KMS-11 (cell line): ENCODE results near the gene ITIH4.

Experiments
- H2AFZ ChIP-seq: fragments of 200-600 bp; sonication (generic); 2 replicates; pipeline ENCODE4 v1.6.1; 2016; ENCODE audit warnings: antibody characterized with exemption, mixed run types, low read depth
- H3K27ac ChIP-seq: fragments of 200-600 bp; sonication (generic); 2 replicates; pipeline ENCODE4 v1.6.1; 2016; ENCODE audit warnings: mild to moderate bottlenecking, mixed run types
- H3K27me3 ChIP-seq: fragments of 200-600 bp; sonication (generic); 2 replicates; pipeline ENCODE4 v1.6.1; 2017; ENCODE audit warnings: mild to moderate bottlenecking, low read depth, mixed run types, moderate library complexity; ENCODE audit not compliant: insufficient read depth
- H3K36me3 ChIP-seq: fragments of 200-600 bp; sonication (generic); 2 replicates; pipeline ENCODE4 v1.6.1; 2017; ENCODE audit warnings: mild to moderate bottlenecking, mixed run types; ENCODE audit not compliant: insufficient read depth
- H3K4me1 ChIP-seq: fragments of 200-600 bp; sonication (generic); 2 replicates; pipeline ENCODE4 v1.6.1; 2016; ENCODE audit warnings: mild to moderate bottlenecking, low read depth, mixed run types; ENCODE audit not compliant: poor library complexity, severe bottlenecking
- H3K4me2 ChIP-seq: fragments of 200-600 bp; sonication (generic); 2 replicates; pipeline ENCODE4 v1.7.0; 2016; ENCODE audit warnings: mild to moderate bottlenecking, mixed run types
- H3K4me3 ChIP-seq: fragments of 200-600 bp; sonication (generic); IDR thresholded peaks from 2 replicates; pipeline ENCODE4 v1.6.1; 2017; ENCODE audit warnings: low read depth, low read length, mixed read lengths; ENCODE audit not compliant: insufficient read depth
- H3K79me2 ChIP-seq: fragments of 200-600 bp; sonication (generic); 2 replicates; pipeline ENCODE4 v1.6.1; 2016; ENCODE audit warnings: low read depth, mixed run types; ENCODE audit not compliant: insufficient read depth
- H3K9ac ChIP-seq: fragments of 200-600 bp; sonication (generic); 2 replicates; pipeline ENCODE4 v1.6.1; 2016; ENCODE audit warnings: mild to moderate bottlenecking, mixed run types
- H4K20me1 ChIP-seq: fragments of 200-600 bp; sonication (generic); 2 replicates; pipeline ENCODE4 v1.6.1; 2016; ENCODE audit warnings: mild to moderate bottlenecking, mixed run types; ENCODE audit not compliant: insufficient read depth
- TF ChIP-seq, protein P1 (sequence below): fragments of 200-600 bp; sonication (generic); conservative IDR thresholded peaks from 2 replicates; pipeline ENCODE4 v1.6.1; 2017; ENCODE audit warnings: low read depth, mild to moderate bottlenecking, antibody characterized with exemption, low read length, moderate library complexity, mixed read lengths

The ITIH4 gene

DNA sequence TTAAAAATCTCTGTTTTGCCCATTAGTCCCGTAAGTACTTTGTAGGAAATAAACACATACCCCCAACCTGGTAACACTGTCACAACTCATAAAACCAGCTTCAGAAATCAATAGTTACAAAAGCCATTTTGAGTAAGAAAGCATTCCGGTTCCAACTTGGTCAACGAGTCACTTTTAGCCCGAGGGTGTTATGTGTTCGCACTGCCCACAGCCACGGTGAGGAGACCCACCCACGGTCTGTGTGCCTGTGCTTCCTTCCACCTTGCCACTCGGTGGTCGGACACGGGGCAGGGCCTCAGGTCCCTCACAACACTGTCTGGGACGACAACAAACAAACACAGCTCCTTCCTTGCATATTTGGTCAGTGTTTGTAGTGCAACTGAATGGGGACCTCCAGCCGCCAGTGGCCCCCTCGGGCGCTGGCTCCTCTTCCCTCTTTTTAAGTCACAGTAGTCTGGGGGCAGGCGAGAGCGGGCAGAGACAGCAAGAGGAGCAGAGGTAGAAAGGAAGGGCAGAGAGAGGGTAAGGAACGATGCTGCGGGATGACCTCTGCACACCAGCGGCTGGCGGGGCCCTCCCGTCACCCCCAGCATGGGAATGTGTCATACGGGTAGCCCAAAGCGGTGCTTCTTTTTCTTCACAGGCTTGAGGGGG lies 9.5 kb upstream of the ITIH4 start:
- no peak overlapping the region for H3K9ac ChIP-seq
- no peaks in the 10 kb centered on the region for H3K36me3 ChIP-seq
- H4K20me1 ChIP-seq = no peaks in the 10 kb centered on the region
- H3K4me2 ChIP-seq = no peak overlapping the region
- H3K27ac ChIP-seq = no peak overlapping the region
- no peaks in the 10 kb centered on the region for H3K4me1 ChIP-seq
- H3K4me3 ChIP-seq = no peak overlapping the region
- no peak overlapping the region for H2AFZ ChIP-seq
- H3K27me3 ChIP-seq = no peaks in the 10 kb centered on the region
- H3K79me2 ChIP-seq = no peaks in the 10 kb centered on the region
- TF ChIP-seq, protein P1, sequence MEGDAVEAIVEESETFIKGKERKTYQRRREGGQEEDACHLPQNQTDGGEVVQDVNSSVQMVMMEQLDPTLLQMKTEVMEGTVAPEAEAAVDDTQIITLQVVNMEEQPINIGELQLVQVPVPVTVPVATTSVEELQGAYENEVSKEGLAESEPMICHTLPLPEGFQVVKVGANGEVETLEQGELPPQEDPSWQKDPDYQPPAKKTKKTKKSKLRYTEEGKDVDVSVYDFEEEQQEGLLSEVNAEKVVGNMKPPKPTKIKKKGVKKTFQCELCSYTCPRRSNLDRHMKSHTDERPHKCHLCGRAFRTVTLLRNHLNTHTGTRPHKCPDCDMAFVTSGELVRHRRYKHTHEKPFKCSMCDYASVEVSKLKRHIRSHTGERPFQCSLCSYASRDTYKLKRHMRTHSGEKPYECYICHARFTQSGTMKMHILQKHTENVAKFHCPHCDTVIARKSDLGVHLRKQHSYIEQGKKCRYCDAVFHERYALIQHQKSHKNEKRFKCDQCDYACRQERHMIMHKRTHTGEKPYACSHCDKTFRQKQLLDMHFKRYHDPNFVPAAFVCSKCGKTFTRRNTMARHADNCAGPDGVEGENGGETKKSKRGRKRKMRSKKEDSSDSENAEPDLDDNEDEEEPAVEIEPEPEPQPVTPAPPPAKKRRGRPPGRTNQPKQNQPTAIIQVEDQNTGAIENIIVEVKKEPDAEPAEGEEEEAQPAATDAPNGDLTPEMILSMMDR = no peak

DNA sequence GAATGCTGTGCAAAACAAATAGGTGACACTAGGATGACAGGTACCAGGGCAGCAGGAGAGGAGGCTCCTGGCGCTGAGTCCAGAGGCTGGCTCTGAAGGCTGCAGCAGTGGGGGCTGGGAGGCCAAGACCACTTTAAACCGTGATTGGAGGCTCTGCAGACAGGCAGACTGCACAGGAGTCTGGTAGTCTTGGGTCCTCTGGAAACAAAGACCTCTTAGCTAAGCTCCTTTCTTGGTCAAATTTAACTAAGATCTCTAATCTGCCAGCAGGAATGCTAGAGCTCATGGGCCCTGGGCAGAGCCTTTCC lies 8.8 kb upstream of the ITIH4 start:
- Histone ChIP-seq H3K4me2 (no peak overlapping the region), H2AFZ (no peak overlapping the region), H3K79me2 (no peaks in the 10 kb centered on the region), H3K4me3 (no peak overlapping the region), H3K27ac (no peak overlapping the region), H3K9ac (no peak overlapping the region), H3K27me3 (no peaks in the 10 kb centered on the region), H3K4me1 (no peaks in the 10 kb centered on the region), H4K20me1 (no peaks in the 10 kb centered on the region), H3K36me3 (no peaks in the 10 kb centered on the region)
- TF ChIP-seq, protein P1 = no peak

DNA sequence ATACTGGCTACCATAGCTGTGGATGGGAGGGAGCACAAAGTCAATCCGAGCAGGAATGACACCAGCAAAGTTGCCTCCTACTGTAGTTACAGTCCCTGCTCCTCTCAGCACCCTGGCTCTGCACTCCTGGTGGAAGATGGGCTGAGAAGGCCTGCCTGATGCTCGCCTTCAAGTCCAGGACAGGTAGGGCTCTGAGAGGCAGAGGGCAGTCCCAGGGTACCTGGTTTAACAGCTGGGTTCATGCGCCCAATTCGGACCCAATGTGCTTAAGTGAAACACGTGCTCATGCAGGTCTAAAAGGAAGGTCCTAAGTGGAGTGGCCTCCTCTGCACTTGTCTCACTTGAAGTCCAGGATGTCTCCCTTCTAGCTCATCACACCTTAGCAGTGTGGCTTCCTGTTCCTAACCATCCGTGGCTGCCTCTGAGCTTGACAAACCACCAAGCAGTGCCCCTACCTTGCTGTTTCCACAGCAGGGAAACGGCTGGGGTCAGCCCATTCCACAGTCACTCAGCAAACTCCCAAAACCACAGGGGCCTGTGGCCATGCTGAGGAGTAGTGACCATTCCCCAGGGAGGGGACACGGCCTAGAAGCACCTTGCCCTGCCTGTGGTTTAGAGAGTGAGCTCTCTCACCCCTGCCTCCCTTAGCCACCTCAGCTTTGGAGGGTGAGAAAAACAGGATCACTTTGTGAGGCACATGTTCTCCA lies 8.2 kb upstream of the ITIH4 start:
- H4K20me1 ChIP-seq = no peaks in the 10 kb centered on the region
- no peak overlapping the region for H2AFZ ChIP-seq
- no peak overlapping the region for H3K9ac ChIP-seq
- H3K4me2 ChIP-seq = no peak overlapping the region
- TF ChIP-seq, protein P1 = no peak
- no peak overlapping the region for H3K27ac ChIP-seq
- H3K79me2 ChIP-seq = no peaks in the 10 kb centered on the region
- no peaks in the 10 kb centered on the region for H3K36me3 ChIP-seq
- H3K4me3 ChIP-seq = no peak overlapping the region
- no peaks in the 10 kb centered on the region for H3K27me3 ChIP-seq
- H3K4me1 ChIP-seq = no peaks in the 10 kb centered on the region

DNA sequence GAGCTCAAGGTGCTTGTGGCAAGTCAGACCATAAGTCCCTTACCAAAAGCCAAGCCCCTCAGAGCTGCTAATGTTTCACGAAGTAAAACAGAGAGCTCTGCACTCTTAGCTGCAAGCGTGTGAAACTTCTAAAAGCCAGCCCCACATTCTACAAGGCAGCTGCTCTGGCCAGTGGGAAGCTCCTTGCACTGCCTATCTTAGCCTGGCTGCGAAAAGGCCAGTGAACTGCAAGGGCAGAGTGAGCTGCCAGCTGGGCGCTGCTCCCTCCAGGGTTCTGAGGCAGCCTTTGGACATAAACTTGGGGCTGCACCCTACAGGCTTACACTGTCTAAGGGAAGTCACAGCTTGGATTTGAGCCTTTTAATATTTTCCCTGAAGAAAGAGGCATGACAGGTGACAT lies 6.5 kb upstream of the ITIH4 start:
- no peak overlapping the region for H3K4me2 ChIP-seq
- no peak overlapping the region for H3K27ac ChIP-seq
- no peaks in the 10 kb centered on the region for H3K36me3 ChIP-seq
- H3K4me1 ChIP-seq = no peaks in the 10 kb centered on the region
- H3K9ac ChIP-seq = no peak overlapping the region
- TF ChIP-seq, protein P1 = no peak
- no peak overlapping the region for H3K4me3 ChIP-seq
- H4K20me1 ChIP-seq = no peaks in the 10 kb centered on the region
- no peaks in the 10 kb centered on the region for H3K27me3 ChIP-seq
- no peak overlapping the region for H2AFZ ChIP-seq
- no peaks in the 10 kb centered on the region for H3K79me2 ChIP-seq
